Endodermal cell (in vitro differentiated cells): ENCODE results near the gene STAB1. TPM values are rescaled to one million over a fixed set of nuclear protein-coding genes. Genes with fewer than 3 reads are reported as not detected.

Source experiments
- DNase-seq: peaks from one replicate; pipeline ENCODE4 v3.0.0-alpha.2; 2017
- H3K27ac ChIP-seq: 2 replicates; pipeline ENCODE4 v1.5.1; 2013; ENCODE audit warnings: mild to moderate bottlenecking, low read depth, low read length, moderate library complexity
- H3K27me3 ChIP-seq: 2 replicates; pipeline ENCODE4 v1.6.1; 2013; ENCODE audit warnings: mild to moderate bottlenecking, low read length, moderate library complexity; ENCODE audit not compliant: insufficient read depth, control insufficient read depth, poor library complexity, severe bottlenecking
- H3K36me3 ChIP-seq: 2 replicates; pipeline ENCODE4 v1.7.0; 2013; ENCODE audit warnings: mild to moderate bottlenecking, low read length, moderate library complexity; ENCODE audit not compliant: control insufficient read depth, insufficient read depth
- H3K4me1 ChIP-seq: one replicate; pipeline ENCODE4 v1.7.0; 2013; ENCODE audit warnings: low read length; ENCODE audit not compliant: control insufficient read depth, insufficient read depth
- H3K4me3 ChIP-seq: 2 replicates; pipeline ENCODE4 v1.5.1; 2013; ENCODE audit warnings: mild to moderate bottlenecking, low read length, moderate library complexity
- H3K9ac ChIP-seq: 2 replicates; pipeline ENCODE4 v1.6.1; 2013; ENCODE audit warnings: mild to moderate bottlenecking, low read length, moderate library complexity; ENCODE audit not compliant: poor library complexity, severe bottlenecking; ENCODE audit errors: extremely low read depth
- H3K9me3 ChIP-seq: 2 replicates; pipeline ENCODE4 v1.6.1; 2013; ENCODE audit warnings: mild to moderate bottlenecking, low read length, moderate library complexity; ENCODE audit not compliant: control insufficient read depth
- H3K27ac Mint-ChIP-seq: 2 replicates; pipeline ENCODE4 v1.8.0; 2020; ENCODE audit warnings: mixed read lengths
- H3K27me3 Mint-ChIP-seq: 2 replicates; pipeline ENCODE4 v1.8.0; 2021; ENCODE audit warnings: mild to moderate bottlenecking, mixed read lengths; ENCODE audit not compliant: insufficient read depth
- H3K36me3 Mint-ChIP-seq: 2 replicates; pipeline ENCODE4 v1.8.0; 2020; ENCODE audit warnings: low read depth, mixed read lengths
- H3K4me1 Mint-ChIP-seq: 2 replicates; pipeline ENCODE4 v1.8.0; 2020; ENCODE audit warnings: mixed read lengths
- H3K4me3 Mint-ChIP-seq: 2 replicates; pipeline ENCODE4 v1.8.0; 2020; ENCODE audit warnings: mild to moderate bottlenecking, moderate library complexity, mixed read lengths
- H3K9me3 Mint-ChIP-seq: 2 replicates; pipeline ENCODE4 v1.8.0; 2020; ENCODE audit warnings: mild to moderate bottlenecking, mixed read lengths
- CTCF ChIP-seq: fragments of 200-600 bp; sonication (generic); conservative IDR thresholded peaks from 2 replicates; pipeline ENCODE4 v1.5.0; 2021; ENCODE audit warnings: antibody characterized with exemption, mild to moderate bottlenecking
- WGBS, 2 experiments: methylation state at CpG; one replicate each; pipeline versions ENCODE4 v1.1.5 to v1.1.7; 2013; ENCODE audit warnings: missing lambda C conversion rate in 2 of 2, mixed read lengths in 1 of 2; ENCODE audit not compliant: insufficient coverage in 1 of 2, insufficient read length in 1 of 2; 5-methylcytosine and 5-hydroxymethylcytosine counted together
- total RNA-seq, 2 donors: library from RNA; stranded (reverse); fragmentation: NEBNext Ultra II Directional in 1 of 2; extraction: Animal tissue kit (Norgen Biotek cat#: 25700) in 1 of 2; gene quantifications; 2 replicates in 1 of 2; 3 replicates in 1 of 2; pipeline ENCODE4 v1.2.1, GENCODE V29; 2021

The STAB1 gene
- total RNA-seq, 2 donors from 2014 or later, result 0.24 to 0.55 TPM

- Mint-ChIP-seq H3K36me3 (peaks cover 32% of the 10 kb centered on the region), H3K4me3 (no peak overlapping the region), H3K4me1 (no peaks in the 10 kb centered on the region), H3K27ac (no peak overlapping the region), H3K9me3 (no peaks in the 10 kb centered on the region), H3K27me3 (no peaks in the 10 kb centered on the region)
- H3K36me3 ChIP-seq, result peaks cover 49% of the 10 kb centered on the region
- DNase-seq, result no peak
- no peaks in the 10 kb centered on the region for H3K4me1 ChIP-seq
- H3K27me3 ChIP-seq, result no peaks in the 10 kb centered on the region
- no peak overlapping the region for H3K27ac ChIP-seq
- no peak overlapping the region for H3K9ac ChIP-seq
- no peak for TF ChIP-seq CTCF
- no peak overlapping the region for H3K4me3 ChIP-seq
- H3K9me3 ChIP-seq, result no peaks in the 10 kb centered on the region
- WGBS, 2 experiments, result 96% methylated on average over 2 of the region's 2 CpGs
Measured at GRCh38 chr3:52568069-52568468, 72.9 kb downstream of the STAB1 start.

- Mint-ChIP-seq H3K27me3 (no peaks in the 10 kb centered on the region), H3K27ac (peak overlapping the region; percentile 23), H3K36me3 (peaks cover 42% of the 10 kb centered on the region), H3K4me3 (no peak overlapping the region), H3K4me1 (no peaks in the 10 kb centered on the region), H3K9me3 (no peaks in the 10 kb centered on the region)
- no peak for DNase-seq
- no peak overlapping the region for H3K27ac ChIP-seq
- no peaks in the 10 kb centered on the region for H3K9me3 ChIP-seq
- H3K4me1 ChIP-seq, result no peaks in the 10 kb centered on the region
- 89 to 96% methylated on average over 3 to 4 of the region's 4 CpGs for WGBS, 2 experiments
- no peak for TF ChIP-seq CTCF
- H3K27me3 ChIP-seq, result no peaks in the 10 kb centered on the region
- peaks cover 57% of the 10 kb centered on the region for H3K36me3 ChIP-seq
- no peak overlapping the region for H3K9ac ChIP-seq
- no peak overlapping the region for H3K4me3 ChIP-seq
Measured at GRCh38 chr3:52570076-52570475, 74.9 kb downstream of the STAB1 start.

GRCh38 chr3:52572221-52572620 lies 77.1 kb downstream of the STAB1 start:
- no peaks in the 10 kb centered on the region for H3K9me3 Mint-ChIP-seq
- H3K27me3 ChIP-seq, result no peaks in the 10 kb centered on the region
- no peak overlapping the region for H3K27ac ChIP-seq
- WGBS, 2 experiments, result 70 to 85% methylated on average over 4 to 6 of the region's 6 CpGs
- TF ChIP-seq CTCF, result no peak
- H3K9ac ChIP-seq, result no peak overlapping the region
- no peak overlapping the region for H3K27ac Mint-ChIP-seq
- H3K4me3 Mint-ChIP-seq, result no peak overlapping the region
- no peaks in the 10 kb centered on the region for H3K4me1 Mint-ChIP-seq
- DNase-seq, result no peak
- peaks cover 62% of the 10 kb centered on the region for H3K36me3 ChIP-seq
- no peaks in the 10 kb centered on the region for H3K4me1 ChIP-seq
- no peaks in the 10 kb centered on the region for H3K9me3 ChIP-seq
- no peak overlapping the region for H3K4me3 ChIP-seq
- no peaks in the 10 kb centered on the region for H3K27me3 Mint-ChIP-seq
- peaks cover 46% of the 10 kb centered on the region for H3K36me3 Mint-ChIP-seq

Other genes starting within 250 kb of the STAB1 start
- 1 to 10 TPM; 6.7 to 6.8 TPM for gene PPM1M, start 249.6 kb upstream of the STAB1 start, total RNA-seq
- 10 to 100 TPM; 78.4 to 84.2 TPM for gene WDR82, start 216.7 kb upstream of the STAB1 start, total RNA-seq
- gene GLYCTK, start 207.5 kb upstream of the STAB1 start, total RNA-seq, result 10 to 100 TPM; 21.7 to 28.4 TPM
- 1 to 10 TPM; 4.9 to 5.5 TPM for gene DNAH1, start 179.0 kb upstream of the STAB1 start, total RNA-seq
- gene BAP1, start 85.3 kb upstream of the STAB1 start, total RNA-seq, result 100 to 1,000 TPM in 1 of 2 donors, 10 to 100 TPM in 1; 94.5 to 100 TPM
- 10 to 100 TPM; 10.9 to 12.7 TPM for gene PHF7, start 84.7 kb upstream of the STAB1 start, total RNA-seq
- 1 to 10 TPM; 2.5 to 8.6 TPM for gene SEMA3G, start 50.2 kb upstream of the STAB1 start, total RNA-seq
- 10 to 100 TPM; 44.8 to 64.6 TPM for gene TNNC1, start 41.3 kb upstream of the STAB1 start, total RNA-seq
- 100 to 1,000 TPM; 151 to 156 TPM for gene NISCH, start 39.7 kb upstream of the STAB1 start, total RNA-seq
- 100 to 1,000 TPM; 288 to 341 TPM for gene NT5DC2, start 38.5 kb downstream of the STAB1 start, total RNA-seq
- gene UQCC5, start 41.3 kb downstream of the STAB1 start, total RNA-seq, result 10 to 100 TPM; 28.1 to 34.1 TPM
- 10 to 100 TPM; 73.4 to 78.5 TPM for gene PBRM1, start 190.6 kb downstream of the STAB1 start, total RNA-seq
- 100 to 1,000 TPM; 101 to 107 TPM for gene GNL3, start 190.7 kb downstream of the STAB1 start, total RNA-seq
- 10 to 100 TPM; 54.4 to 72.2 TPM for gene GLT8D1, start 210.5 kb downstream of the STAB1 start, total RNA-seq
- gene SPCS1, start 210.8 kb downstream of the STAB1 start, total RNA-seq, result 100 to 1,000 TPM; 101 to 113 TPM